GM12864 (cell line): ENCODE results near the gene MGLL.
A peak's percentile ranks its signal among the peaks of the same experiment; 100 is the strongest.

Experiments
- DNase-seq: peaks from one replicate; pipeline ENCODE4 v3.0.0-alpha.2; 2011; ENCODE audit warnings: low read depth
- H3K4me3 ChIP-seq: 2 replicates; pipeline ENCODE4 v1.5.1; 2011; ENCODE audit warnings: mild to moderate bottlenecking, low read depth, low read length, control low read depth
- TF ChIP-seq, protein P1 (sequence below): IDR thresholded peaks from 2 replicates; pipeline ENCODE4 v1.5.1; 2011; ENCODE audit warnings: low read depth, mild to moderate bottlenecking, moderate library complexity, low read length, control low read depth, inconsistent platforms; ENCODE audit errors: missing control alignments

Gene MGLL

GRCh38 chr3:127858937-127859336, 36.6 kb upstream of the MGLL start:
- TF ChIP-seq, protein P1, sequence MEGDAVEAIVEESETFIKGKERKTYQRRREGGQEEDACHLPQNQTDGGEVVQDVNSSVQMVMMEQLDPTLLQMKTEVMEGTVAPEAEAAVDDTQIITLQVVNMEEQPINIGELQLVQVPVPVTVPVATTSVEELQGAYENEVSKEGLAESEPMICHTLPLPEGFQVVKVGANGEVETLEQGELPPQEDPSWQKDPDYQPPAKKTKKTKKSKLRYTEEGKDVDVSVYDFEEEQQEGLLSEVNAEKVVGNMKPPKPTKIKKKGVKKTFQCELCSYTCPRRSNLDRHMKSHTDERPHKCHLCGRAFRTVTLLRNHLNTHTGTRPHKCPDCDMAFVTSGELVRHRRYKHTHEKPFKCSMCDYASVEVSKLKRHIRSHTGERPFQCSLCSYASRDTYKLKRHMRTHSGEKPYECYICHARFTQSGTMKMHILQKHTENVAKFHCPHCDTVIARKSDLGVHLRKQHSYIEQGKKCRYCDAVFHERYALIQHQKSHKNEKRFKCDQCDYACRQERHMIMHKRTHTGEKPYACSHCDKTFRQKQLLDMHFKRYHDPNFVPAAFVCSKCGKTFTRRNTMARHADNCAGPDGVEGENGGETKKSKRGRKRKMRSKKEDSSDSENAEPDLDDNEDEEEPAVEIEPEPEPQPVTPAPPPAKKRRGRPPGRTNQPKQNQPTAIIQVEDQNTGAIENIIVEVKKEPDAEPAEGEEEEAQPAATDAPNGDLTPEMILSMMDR: no peak
- no peak overlapping the region for H3K4me3 ChIP-seq
- DNase-seq: no peak

DNA sequence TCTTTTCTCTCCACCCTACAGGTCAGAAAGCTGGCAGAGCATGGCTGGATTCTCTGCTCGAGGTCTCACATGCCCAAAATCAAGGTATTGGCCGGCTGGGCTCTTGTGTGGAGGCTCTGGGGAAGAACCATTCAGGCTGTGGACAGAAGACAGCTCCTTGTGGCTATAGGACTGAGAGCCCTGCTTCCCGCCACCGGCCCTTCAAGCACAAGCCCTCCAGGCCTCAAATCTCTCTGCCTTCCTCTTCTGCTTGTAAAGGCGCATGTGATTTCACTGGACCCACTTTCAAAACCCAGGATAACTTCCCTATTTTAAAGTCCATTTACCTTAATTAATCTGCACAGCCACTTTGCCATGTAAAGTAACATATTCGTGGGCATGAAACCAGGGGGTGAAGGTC, 36.2 kb upstream of the MGLL start:
- no peak overlapping the region for H3K4me3 ChIP-seq
- TF ChIP-seq, protein P1: no peak
- no peak for DNase-seq

- TF ChIP-seq, protein P1: peak; percentile 32
- H3K4me3 ChIP-seq: no peak overlapping the region
- no peak for DNase-seq
These were observed 35.0 kb upstream of the MGLL start for GRCh38 chr3:127857333-127857732.

DNA sequence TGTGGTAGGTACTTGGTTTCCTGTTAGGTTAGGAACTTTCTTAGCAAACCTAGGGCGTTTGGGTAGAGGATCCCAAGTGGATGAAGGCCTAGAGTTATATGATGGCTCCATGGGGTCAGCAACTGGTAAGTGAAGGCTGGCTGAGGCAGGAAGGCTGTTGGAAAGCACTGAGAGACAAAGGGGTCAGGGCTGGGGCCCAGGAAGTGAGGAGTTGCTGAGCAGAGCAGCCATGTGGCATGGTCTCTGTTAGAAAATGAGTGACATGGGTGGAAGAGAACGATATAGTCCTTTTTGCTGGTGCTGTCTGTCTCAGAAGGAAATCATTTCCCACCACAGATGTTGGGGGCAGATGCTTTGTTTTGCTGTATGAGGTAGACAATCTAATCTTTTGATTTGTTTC, 34.5 kb upstream of the MGLL start:
- DNase-seq: no peak
- TF ChIP-seq, protein P1: no peak
- H3K4me3 ChIP-seq: no peak overlapping the region

DNA sequence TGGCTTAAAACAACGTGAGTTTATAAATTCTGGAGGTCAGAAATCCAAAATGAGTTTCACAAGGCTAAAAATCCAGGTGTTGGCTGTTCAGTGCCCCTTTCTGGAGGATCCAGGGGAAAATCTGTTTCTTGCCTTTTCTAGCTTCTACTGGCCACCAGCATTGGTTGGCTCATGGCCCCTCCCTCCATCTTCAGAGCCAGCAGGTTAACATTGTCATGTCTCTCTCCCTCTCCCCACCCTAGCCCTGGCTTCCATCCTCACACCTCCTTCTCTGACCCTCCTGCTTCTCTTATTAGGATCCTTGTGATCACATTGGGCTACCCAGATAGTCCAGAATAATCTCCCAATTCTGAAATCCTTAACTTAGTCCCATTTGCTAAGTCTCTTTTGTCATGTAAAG, 32.9 kb upstream of the MGLL start:
- no peak for DNase-seq
- TF ChIP-seq, protein P1: no peak
- no peak overlapping the region for H3K4me3 ChIP-seq

DNA sequence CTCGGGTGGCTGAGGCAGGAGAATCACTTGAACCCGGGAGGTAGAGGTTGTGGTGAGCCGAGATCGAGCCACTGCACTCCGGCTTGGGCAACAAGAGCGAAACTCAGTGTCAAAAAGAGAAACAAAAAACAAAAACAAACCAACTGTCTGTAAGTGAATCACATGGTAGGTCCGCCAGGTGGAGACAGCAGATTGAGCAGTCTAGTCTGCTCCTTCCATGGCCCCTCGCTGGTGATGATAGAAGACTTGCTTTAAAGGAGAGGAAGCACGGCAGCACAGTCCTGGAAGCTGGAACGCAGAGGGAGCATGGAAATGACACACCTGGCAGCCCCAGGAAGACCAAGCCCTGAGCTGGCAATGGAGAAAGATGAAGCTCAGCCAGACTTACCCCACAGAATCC, 31.4 kb upstream of the MGLL start:
- TF ChIP-seq, protein P1: peak; percentile 62
- peak overlapping the region; percentile 4; the same call in 1 of the 2 replicates for H3K4me3 ChIP-seq
- no peak for DNase-seq

- no peak for DNase-seq
- H3K4me3 ChIP-seq: no peak overlapping the region
- TF ChIP-seq, protein P1: no peak
These were observed 29.6 kb upstream of the MGLL start for GRCh38 chr3:127851899-127852298.
